K562 treated with DMSO at 1 percent for 4 hours (cell line): ENCODE results near the gene INSL4. TPM values are rescaled to one million over a fixed set of nuclear protein-coding genes. Genes with fewer than 3 reads are reported as not detected.

Experiments used
- total RNA-seq: library from RNA; unstranded; fragments of 300-600 nt; gene quantifications from 2 replicates; pipeline ENCODE4 v1.2.3, GENCODE V29; 2022; ENCODE audit not compliant: insufficient read depth

Gene INSL4
- total RNA-seq = not detected in 2 replicates

DNA sequence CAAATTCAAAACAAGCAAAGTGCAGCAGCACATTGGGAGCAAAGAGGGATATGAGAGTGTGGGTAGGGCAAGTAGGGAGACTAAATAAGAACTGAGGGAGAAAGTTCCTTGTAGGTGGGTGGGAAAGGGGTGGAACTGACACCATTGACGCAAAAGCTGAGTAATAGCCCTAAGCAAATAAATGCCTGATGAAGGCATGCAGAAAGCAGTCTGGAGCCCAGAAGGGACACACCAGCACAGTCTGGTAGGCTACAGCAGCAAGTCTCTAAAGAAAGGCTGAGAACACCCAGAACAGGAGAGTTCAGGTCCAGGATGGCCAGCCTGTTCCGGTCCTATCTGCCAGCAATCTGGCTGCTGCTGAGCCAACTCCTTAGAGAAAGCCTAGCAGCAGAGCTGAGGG, at the start of gene INSL4:
INSL4 (plus strand) TSS at position 208 of the 400 bp plus-strand sequence; CDS start at position 313, 105 bp downstream.

DNA sequence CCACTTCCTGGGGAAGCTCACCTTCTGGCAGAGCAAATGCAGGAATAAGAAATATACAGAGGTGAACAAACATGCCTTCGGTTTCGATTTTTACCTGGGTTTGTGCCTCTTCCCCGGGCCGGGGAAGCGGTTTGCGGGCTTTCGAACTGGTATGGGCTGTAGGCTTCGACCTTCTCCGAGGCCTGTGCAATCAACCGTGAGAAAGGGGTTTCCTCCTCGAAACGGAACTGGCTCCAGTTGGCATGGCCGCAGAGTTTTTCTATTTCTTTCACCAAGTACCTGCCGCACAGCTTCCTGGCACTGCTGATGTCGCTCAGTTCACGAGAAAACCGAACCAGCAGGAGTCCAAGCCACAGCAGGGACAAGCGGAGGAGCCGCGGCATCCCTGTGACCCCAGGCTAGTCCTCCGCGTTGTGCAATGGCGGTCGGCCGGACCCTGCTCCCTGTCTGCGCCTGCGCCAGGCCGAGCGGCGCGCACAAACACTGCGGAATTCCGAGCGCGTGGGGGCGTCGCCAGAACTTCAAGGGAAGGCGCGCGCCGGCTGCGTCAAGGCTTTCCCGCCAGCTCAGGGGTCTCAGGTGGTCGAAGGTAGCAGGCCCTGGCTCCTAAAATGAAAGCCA, 45.9 kb upstream of the INSL4 start, which contains the start of gene INSL6:
INSL6 (minus strand) TSS at position 420 of the 621 bp plus-strand sequence; CDS start at position 383, 37 bp downstream.

Other genes with a start within 250 kb of the INSL4 start
- 5.7 and 6.9 TPM in 2 replicates for gene JAK2, start 246.1 kb upstream of the INSL4 start, total RNA-seq
- not detected in 2 replicates for gene INSL6, start 45.8 kb upstream of the INSL4 start, total RNA-seq
- not detected in 2 replicates for gene RLN2, start 73.3 kb downstream of the INSL4 start, total RNA-seq
- not detected in 2 replicates for gene RLN1, start 108.5 kb downstream of the INSL4 start, total RNA-seq
- 4.7 and 5.9 TPM in 2 replicates for gene PLGRKT, start 206.5 kb downstream of the INSL4 start, total RNA-seq
- gene CD274, start 219.1 kb downstream of the INSL4 start, total RNA-seq = 0.17 and 0.33 TPM in 2 replicates